ENCODE data around the gene WDFY2. TPM values are rescaled to one million over a fixed set of nuclear protein-coding genes. Genes with fewer than 3 reads are reported as not detected.

WDFY2 gene
- total and polyA plus RNA-seq, 2 donors, result 3.4 to 7.4 TPM

GRCh38 chr13:51547425-51548176 is 36.7 kb upstream of the WDFY2 start:
- H3K9me3 ChIP-seq (ENCODE audit: control insufficient read depth in 2 of 2, insufficient read depth in 1 of 2, low read length in 1 of 2), result no peaks in the 10 kb centered on the region

GRCh38 chr13:51549050-51549449 is 35.2 kb upstream of the WDFY2 start:
- no peak for DNase-seq (ENCODE audit: low read depth in 6 of 9, low spot score in 9 of 9)
- no peaks in the 10 kb centered on the region for H3K9me3 ChIP-seq (ENCODE audit: control insufficient read depth in 2 of 2, insufficient read depth in 1 of 2, low read length in 1 of 2)
- no peaks in the 10 kb centered on the region for H3K27me3 ChIP-seq (ENCODE audit: control insufficient read depth in 2 of 2, insufficient read depth in 1 of 2, low read length in 1 of 2)
- no peak overlapping the region for H3K27ac ChIP-seq (ENCODE audit: low read depth in 1 of 2, low read length in 1 of 2)
- WGBS, result 73% methylated on average over 3 of the region's 3 CpGs
- H3K4me3 ChIP-seq (ENCODE audit: low read length in 2 of 2), result no peak overlapping the region
- no peaks in the 10 kb centered on the region for H3K4me1 ChIP-seq (ENCODE audit: control insufficient read depth in 2 of 2, insufficient read depth in 2 of 2, low read length in 2 of 2)
- H3K36me3 ChIP-seq (ENCODE audit: control insufficient read depth in 2 of 2, insufficient read depth in 2 of 2, low read length in 1 of 2), result no peaks in the 10 kb centered on the region

More at GRCh38 chr13:51547425-51548176, 36.7 kb upstream of the WDFY2 start:
- H3K27ac ChIP-seq (ENCODE audit: low read depth in 1 of 2, low read length in 1 of 2), result no peak overlapping the region
- 94% methylated on average over 6 of the region's 6 CpGs for WGBS
- H3K36me3 ChIP-seq (ENCODE audit: control insufficient read depth in 2 of 2, insufficient read depth in 2 of 2, low read length in 1 of 2), result no peaks in the 10 kb centered on the region
- no peaks in the 10 kb centered on the region for H3K4me1 ChIP-seq (ENCODE audit: control insufficient read depth in 2 of 2, insufficient read depth in 2 of 2, low read length in 2 of 2)
- no peak overlapping the region for H3K4me3 ChIP-seq (ENCODE audit: low read length in 2 of 2)
- H3K27me3 ChIP-seq (ENCODE audit: control insufficient read depth in 2 of 2, insufficient read depth in 1 of 2, low read length in 1 of 2), result no peaks in the 10 kb centered on the region
- no peak for DNase-seq (ENCODE audit: low read depth in 6 of 9, low spot score in 9 of 9)

DNA sequence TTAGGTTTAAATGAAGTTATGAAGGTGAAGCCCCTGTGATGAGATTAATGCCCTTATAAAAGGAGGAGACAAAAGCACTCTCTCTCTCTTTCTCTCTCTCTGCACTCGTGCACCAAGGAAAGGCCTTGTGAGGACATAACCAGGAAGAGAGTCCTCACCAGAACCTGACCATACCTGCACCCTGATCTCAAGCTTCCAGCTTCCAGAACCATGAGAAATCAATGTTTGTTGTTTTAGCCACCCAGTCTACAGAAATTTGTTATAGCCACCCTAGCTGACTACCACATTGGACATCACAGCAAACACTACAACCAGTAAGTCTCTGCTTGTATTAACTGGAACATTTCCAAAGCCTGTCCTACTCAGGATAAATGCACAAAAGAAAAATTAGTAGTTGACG is 34.7 kb upstream of the WDFY2 start:
- H3K27ac ChIP-seq (ENCODE audit: low read depth in 1 of 2, low read length in 1 of 2), result no peak overlapping the region
- H3K36me3 ChIP-seq (ENCODE audit: control insufficient read depth in 2 of 2, insufficient read depth in 2 of 2, low read length in 1 of 2), result no peaks in the 10 kb centered on the region
- H3K27me3 ChIP-seq (ENCODE audit: control insufficient read depth in 2 of 2, insufficient read depth in 1 of 2, low read length in 1 of 2), result no peaks in the 10 kb centered on the region
- no peak for DNase-seq (ENCODE audit: low read depth in 6 of 9, low spot score in 9 of 9)
- no peak overlapping the region for H3K4me3 ChIP-seq (ENCODE audit: low read length in 2 of 2)
- WGBS, result 94% methylated on average over 2 of the region's 2 CpGs
- H3K4me1 ChIP-seq (ENCODE audit: control insufficient read depth in 2 of 2, insufficient read depth in 2 of 2, low read length in 2 of 2), result no peaks in the 10 kb centered on the region
- no peaks in the 10 kb centered on the region for H3K9me3 ChIP-seq (ENCODE audit: control insufficient read depth in 2 of 2, insufficient read depth in 1 of 2, low read length in 1 of 2)

GRCh38 chr13:51550151-51550550 is 34.1 kb upstream of the WDFY2 start:
- DNase-seq (ENCODE audit: low read depth in 6 of 9, low spot score in 9 of 9), result no peak
- 99% methylated on average over 1 of the region's 1 CpG for WGBS
- H3K27ac ChIP-seq (ENCODE audit: low read depth in 1 of 2, low read length in 1 of 2), result no peak overlapping the region
- no peaks in the 10 kb centered on the region for H3K27me3 ChIP-seq (ENCODE audit: control insufficient read depth in 2 of 2, insufficient read depth in 1 of 2, low read length in 1 of 2)
- H3K4me3 ChIP-seq (ENCODE audit: low read length in 2 of 2), result no peak overlapping the region
- H3K9me3 ChIP-seq (ENCODE audit: control insufficient read depth in 2 of 2, insufficient read depth in 1 of 2, low read length in 1 of 2), result no peaks in the 10 kb centered on the region
- no peaks in the 10 kb centered on the region for H3K36me3 ChIP-seq (ENCODE audit: control insufficient read depth in 2 of 2, insufficient read depth in 2 of 2, low read length in 1 of 2)
- no peaks in the 10 kb centered on the region for H3K4me1 ChIP-seq (ENCODE audit: control insufficient read depth in 2 of 2, insufficient read depth in 2 of 2, low read length in 2 of 2)

DNA sequence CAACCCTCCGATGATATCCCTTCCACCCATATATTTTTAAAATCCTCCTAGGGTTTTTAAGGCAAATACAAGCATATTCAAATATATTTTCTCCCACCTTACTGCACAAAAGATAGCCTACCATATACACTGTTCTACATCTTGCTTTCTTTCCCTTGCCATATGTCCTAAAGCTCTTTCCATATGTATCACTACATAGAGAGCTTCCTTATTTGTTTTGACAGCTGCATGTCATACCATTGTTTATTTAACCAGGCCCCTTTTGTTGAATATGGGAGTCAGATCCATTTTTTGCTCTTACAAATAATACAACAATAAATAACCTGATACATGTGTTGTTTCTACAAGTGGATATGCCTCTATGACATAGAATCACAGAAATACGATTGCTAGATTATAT is 32.8 kb upstream of the WDFY2 start:
- Histone ChIP-seq H3K27me3 (ENCODE audit: control insufficient read depth in 2 of 2, insufficient read depth in 1 of 2, low read length in 1 of 2) (no peaks in the 10 kb centered on the region), H3K36me3 (ENCODE audit: control insufficient read depth in 2 of 2, insufficient read depth in 2 of 2, low read length in 1 of 2) (no peaks in the 10 kb centered on the region), H3K27ac (ENCODE audit: low read depth in 1 of 2, low read length in 1 of 2) (no peak overlapping the region), H3K9me3 (ENCODE audit: control insufficient read depth in 2 of 2, insufficient read depth in 1 of 2, low read length in 1 of 2) (no peaks in the 10 kb centered on the region), H3K4me1 (ENCODE audit: control insufficient read depth in 2 of 2, insufficient read depth in 2 of 2, low read length in 2 of 2) (no peaks in the 10 kb centered on the region), H3K4me3 (ENCODE audit: low read length in 2 of 2) (no peak overlapping the region)
- WGBS, result 97% methylated on average over 2 of the region's 2 CpGs
- no peak for DNase-seq (ENCODE audit: low read depth in 6 of 9, low spot score in 9 of 9)

- no peak overlapping the region for H3K27ac ChIP-seq (ENCODE audit: low read depth in 1 of 2, low read length in 1 of 2)
Observed at GRCh38 chr13:51552027-51552426, 32.2 kb upstream of the WDFY2 start.

DNA sequence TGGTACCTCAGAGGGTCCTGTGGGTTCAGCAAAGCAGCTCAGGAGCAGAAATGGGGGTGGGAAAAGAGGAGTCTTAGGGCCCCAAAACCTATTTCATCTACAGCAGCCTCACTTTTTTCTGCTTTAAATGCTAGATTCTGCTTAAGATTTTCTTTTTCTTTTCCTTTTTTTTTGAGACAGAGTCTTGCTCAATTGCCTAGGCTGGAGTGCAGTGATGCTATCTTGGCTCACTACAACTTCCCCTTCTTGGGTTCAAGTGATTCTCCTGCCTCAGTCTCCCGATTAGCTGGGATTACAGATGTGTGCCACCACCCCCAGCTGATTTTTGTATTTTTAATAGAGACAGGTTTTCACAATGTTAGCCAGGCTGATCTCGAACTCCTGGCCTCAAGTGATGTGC is 30.7 kb upstream of the WDFY2 start:
- no peak overlapping the region for H3K4me3 ChIP-seq (ENCODE audit: low read length in 2 of 2)
- H3K27me3 ChIP-seq (ENCODE audit: control insufficient read depth in 2 of 2, insufficient read depth in 1 of 2, low read length in 1 of 2), result no peaks in the 10 kb centered on the region
- H3K27ac ChIP-seq (ENCODE audit: low read depth in 1 of 2, low read length in 1 of 2), result no peak overlapping the region
- H3K4me1 ChIP-seq (ENCODE audit: control insufficient read depth in 2 of 2, insufficient read depth in 2 of 2, low read length in 2 of 2), result no peaks in the 10 kb centered on the region
- no peak for DNase-seq (ENCODE audit: low read depth in 6 of 9, low spot score in 9 of 9)
- H3K36me3 ChIP-seq (ENCODE audit: control insufficient read depth in 2 of 2, insufficient read depth in 2 of 2, low read length in 1 of 2), result no peaks in the 10 kb centered on the region
- 96% methylated on average over 2 of the region's 2 CpGs for WGBS
- H3K9me3 ChIP-seq (ENCODE audit: control insufficient read depth in 2 of 2, insufficient read depth in 1 of 2, low read length in 1 of 2), result no peaks in the 10 kb centered on the region

More at GRCh38 chr13:51552027-51552426, 32.2 kb upstream of the WDFY2 start:
- Histone ChIP-seq H3K9me3 (ENCODE audit: control insufficient read depth in 2 of 2, insufficient read depth in 1 of 2, low read length in 1 of 2) (no peaks in the 10 kb centered on the region), H3K36me3 (ENCODE audit: control insufficient read depth in 2 of 2, insufficient read depth in 2 of 2, low read length in 1 of 2) (no peaks in the 10 kb centered on the region), H3K4me1 (ENCODE audit: control insufficient read depth in 2 of 2, insufficient read depth in 2 of 2, low read length in 2 of 2) (no peaks in the 10 kb centered on the region), H3K4me3 (ENCODE audit: low read length in 2 of 2) (no peak overlapping the region), H3K27me3 (ENCODE audit: control insufficient read depth in 2 of 2, insufficient read depth in 1 of 2, low read length in 1 of 2) (no peaks in the 10 kb centered on the region)
- WGBS, result 28% methylated on average over 2 of the region's 2 CpGs
- no peak for DNase-seq (ENCODE audit: low read depth in 6 of 9, low spot score in 9 of 9)

GRCh38 chr13:51556740-51557139 is 27.5 kb upstream of the WDFY2 start:
- Histone ChIP-seq H3K4me3 (ENCODE audit: low read length in 2 of 2) (no peak overlapping the region), H3K36me3 (ENCODE audit: control insufficient read depth in 2 of 2, insufficient read depth in 2 of 2, low read length in 1 of 2) (no peaks in the 10 kb centered on the region), H3K27me3 (ENCODE audit: control insufficient read depth in 2 of 2, insufficient read depth in 1 of 2, low read length in 1 of 2) (no peaks in the 10 kb centered on the region), H3K4me1 (ENCODE audit: control insufficient read depth in 2 of 2, insufficient read depth in 2 of 2, low read length in 2 of 2) (no peaks in the 10 kb centered on the region), H3K9me3 (ENCODE audit: control insufficient read depth in 2 of 2, insufficient read depth in 1 of 2, low read length in 1 of 2) (no peaks in the 10 kb centered on the region), H3K27ac (ENCODE audit: low read depth in 1 of 2, low read length in 1 of 2) (no peak overlapping the region)
- 93% methylated on average over 7 of the region's 7 CpGs for WGBS
- no peak for DNase-seq (ENCODE audit: low read depth in 6 of 9, low spot score in 9 of 9)

GRCh38 chr13:51557438-51557837 is 26.8 kb upstream of the WDFY2 start:
- H3K4me1 ChIP-seq (ENCODE audit: control insufficient read depth in 2 of 2, insufficient read depth in 2 of 2, low read length in 2 of 2), result no peaks in the 10 kb centered on the region
- H3K4me3 ChIP-seq (ENCODE audit: low read length in 2 of 2), result no peak overlapping the region
- H3K27ac ChIP-seq (ENCODE audit: low read depth in 1 of 2, low read length in 1 of 2), result peak overlapping the region in 1 of 2 donors; percentile 15
- no peak for DNase-seq (ENCODE audit: low read depth in 6 of 9, low spot score in 9 of 9)
- 98% methylated on average over 3 of the region's 3 CpGs for WGBS
- no peaks in the 10 kb centered on the region for H3K9me3 ChIP-seq (ENCODE audit: control insufficient read depth in 2 of 2, insufficient read depth in 1 of 2, low read length in 1 of 2)
- H3K36me3 ChIP-seq (ENCODE audit: control insufficient read depth in 2 of 2, insufficient read depth in 2 of 2, low read length in 1 of 2), result no peaks in the 10 kb centered on the region
- no peaks in the 10 kb centered on the region for H3K27me3 ChIP-seq (ENCODE audit: control insufficient read depth in 2 of 2, insufficient read depth in 1 of 2, low read length in 1 of 2)

All from thymus (tissue), 11 donors.